K562 (cell line): ENCODE data around the gene FTH1. TPM values are rescaled to one million over a fixed set of nuclear protein-coding genes. Genes with fewer than 3 reads are reported as not detected.

Experiments used
- ATAC-seq: fragments of 200-7000 bp; cut with Tn5 transposase; 3 replicates; pipeline ENCODE4 v1.9.1; 2020; ENCODE audit warnings: moderate library complexity
- BruUV-seq: library from RNA; stranded (reverse); fragments of 400-500 nt; replicated peaks from 2 replicates; lab custom pipeline; 2021; lab: Mats Ljungman, UMichigan
- CTCF ChIA-PET: fragments of 300-600 bp; formaldehyde crosslinking; extraction: SDS; loops from one replicate; lab custom pipeline; 2021; ENCODE audit warnings: low intra/inter-chr PET ratio; lab: Yijun Ruan, JAX
- POLR2A ChIA-PET: fragments of 300-600, 350-650 bp; sonication (Branson Sonifier 250); formaldehyde crosslinking; extraction: SDS; loops from one replicate; lab custom pipeline; 2021; ENCODE audit warnings: antibody characterized with exemption, inconsistent platforms; lab: Yijun Ruan, JAX
- DNase-seq, 4 experiments: peaks; one replicate each; pipeline versions ENCODE4 v3.0.0 to v3.0.0-alpha.2; 2011 to 2018; ENCODE audit warnings: low spot score in 3 of 4, mixed read lengths in 3 of 4; ENCODE audit errors: extremely low read depth in 1 of 4
- FAIRE-seq: peaks from 2 replicates; lab custom pipeline; 2011; peaks lifted over from hg19 to GRCh38; lab: Jason Lieb, UNC
- H2AFZ ChIP-seq: 2 replicates; pipeline ENCODE4 v1.6.0; 2011; ENCODE audit warnings: low read depth, low read length, control low read depth, inconsistent platforms
- H3K27ac ChIP-seq: fragments of 200-600 bp; 3 replicates; pipeline ENCODE4 v1.8.0; 2011; ENCODE audit warnings: low read depth, mild to moderate bottlenecking, control low read depth, inconsistent platforms, low read length, moderate library complexity, mixed read lengths; ENCODE audit errors: extremely low read depth
- H3K27me3 ChIP-seq, 2 experiments: fragments of 300-600 bp in 1 of 2; 2 replicates in 1 of 2; 3 replicates in 1 of 2; pipeline versions ENCODE4 v1.6.0 to v1.8.0; 2011; ENCODE audit warnings: inconsistent platforms in 2 of 2, low read length in 2 of 2, mild to moderate bottlenecking in 1 of 2, mixed read lengths in 1 of 2, moderate library complexity in 1 of 2; ENCODE audit not compliant: control insufficient read depth in 2 of 2, insufficient read depth in 2 of 2
- H3K36me3 ChIP-seq: fragments of 300-600 bp; 3 replicates; pipeline ENCODE4 v1.8.0; 2011; ENCODE audit warnings: mild to moderate bottlenecking, low read length, inconsistent platforms; ENCODE audit not compliant: control insufficient read depth, insufficient read depth
- H3K4me1 ChIP-seq, 2 experiments: fragments of 200-600 bp in 1 of 2; replicated peaks in 1 of 2; 2 replicates in 1 of 2; 3 replicates in 1 of 2; pipeline versions ENCODE4 v1.5.1 to v1.8.0; 2011; ENCODE audit warnings: inconsistent platforms in 2 of 2, low read length in 2 of 2, mild to moderate bottlenecking in 1 of 2, mixed read lengths in 1 of 2, moderate library complexity in 1 of 2; ENCODE audit not compliant: control insufficient read depth in 2 of 2, insufficient read depth in 2 of 2
- H3K4me2 ChIP-seq: 2 replicates; pipeline ENCODE4 v1.6.1; 2011; ENCODE audit warnings: low read length, control low read depth, inconsistent platforms, mixed read lengths; ENCODE audit not compliant: insufficient read depth
- H3K4me3 ChIP-seq: fragments of 200-600 bp; sonication (generic), shearing (Covaris generic); 2 replicates; pipeline ENCODE4 v1.5.1; 2016; ENCODE audit warnings: control low read depth, inconsistent platforms
- H3K79me2 ChIP-seq: fragments of 200-600 bp; 3 replicates; pipeline ENCODE4 v1.8.0; 2011; ENCODE audit warnings: low read length, inconsistent platforms; ENCODE audit not compliant: control insufficient read depth, insufficient read depth
- H3K9ac ChIP-seq, 2 experiments: 2 replicates each; pipeline versions ENCODE4 v1.6.0 to v1.6.1; 2011; ENCODE audit warnings: low read depth in 2 of 2, low read length in 2 of 2, control low read depth in 1 of 2, inconsistent platforms in 1 of 2, mild to moderate bottlenecking in 1 of 2, mixed read lengths in 1 of 2; ENCODE audit not compliant: insufficient read depth in 1 of 2
- H3K9me1 ChIP-seq: one replicate; pipeline ENCODE4 v1.6.0; 2011; ENCODE audit warnings: inconsistent platforms, mild to moderate bottlenecking, low read length, moderate library complexity; ENCODE audit not compliant: control insufficient read depth, insufficient read depth
- H3K9me3 ChIP-seq: replicated peaks from 2 replicates; pipeline ENCODE4 v1.5.1; 2011; ENCODE audit warnings: low read depth, low read length, inconsistent platforms; ENCODE audit not compliant: control insufficient read depth, insufficient read depth
- H4K20me1 ChIP-seq: replicated peaks from 2 replicates; pipeline ENCODE4 v1.6.1; 2011; ENCODE audit warnings: low read length, inconsistent platforms, mixed read lengths; ENCODE audit not compliant: control insufficient read depth, insufficient read depth
- ATF3 ChIP-seq, 2 experiments: fragments of 450-650 bp in 1 of 2; sonication (generic) in 1 of 2; formaldehyde crosslinking in 1 of 2; IDR thresholded peaks in 1 of 2; conservative IDR thresholded peaks in 1 of 2; 2 replicates each; pipeline versions ENCODE4 v1.6.1 to v1.8.1; 2016 to 2023; ENCODE audit warnings: mild to moderate bottlenecking in 2 of 2, moderate library complexity in 2 of 2, inconsistent platforms in 1 of 2, missing genetic modification reagents in 1 of 2
- CBFA2T3 ChIP-seq: fragments of 450-650 bp; IDR thresholded peaks from 2 replicates; pipeline ENCODE4 v1.6.1; 2017
- GMEB1 ChIP-seq: fragments of 250-450 bp; sonication (Bioruptor Pico); IDR thresholded peaks from 2 replicates; pipeline ENCODE4 v1.4.0; 2020; ENCODE audit warnings: mild to moderate bottlenecking
- HNRNPH1 ChIP-seq: fragments of 200-400 bp; formaldehyde crosslinking; optimal IDR thresholded peaks from 2 replicates; pipeline ENCODE3; 2017; ENCODE audit warnings: low read depth, mild to moderate bottlenecking, low read length, moderate library complexity
- KDM4B ChIP-seq, 2 experiments: fragments of 450-650 bp in 1 of 2; sonication (generic) in 1 of 2; IDR thresholded peaks; 2 replicates each; pipeline ENCODE4 v1.6.1; 2016 to 2017; ENCODE audit warnings: borderline replicate concordance in 2 of 2, antibody characterized with exemption in 1 of 2, low read depth in 1 of 2, mild to moderate bottlenecking in 1 of 2
- NFIC ChIP-seq: fragments of 450-650 bp; IDR thresholded peaks from 2 replicates; pipeline ENCODE4 v1.6.1; 2017; ENCODE audit warnings: mild to moderate bottlenecking, inconsistent platforms
- ZZZ3 ChIP-seq: fragments of 450-650 bp; IDR thresholded peaks from 2 replicates; pipeline ENCODE4 v1.6.1; 2016; ENCODE audit warnings: antibody characterized with exemption, mild to moderate bottlenecking, moderate library complexity
- WGBS: fragments of 100-300 bp; shearing (Covaris generic); methylation state at CpG from one replicate; pipeline ENCODE4 v1.1.6; 2016; ENCODE audit warnings: low coverage, mixed read lengths; ENCODE audit not compliant: insufficient coverage; ENCODE audit errors: missing lambda C conversion rate; 5-methylcytosine and 5-hydroxymethylcytosine counted together
- in situ Hi-C: fragments of 300-500 bp; cut with MboI; formaldehyde crosslinking; loops from 4 replicates; pipeline ENCODE4 v1.15.0; 2018; ENCODE audit warnings: inconsistent platforms, mixed read lengths
- intact Hi-C: fragments of 100-400 bp; cut with micrococcal nuclease; formaldehyde crosslinking; loops from 2 replicates; pipeline ENCODE4 v1.14.2; 2022
- polyA plus RNA-seq, 8 experiments: library from polyadenylated mRNA; depleted of rRNA in 4 of 8; stranded (reverse) in 5 of 8; unstranded in 3 of 8; fragments of >200 nt; fragmentation: Nextera tagmentation in 2 of 8; fragmentation: Illumina TruSeq in 1 of 8; extraction: Ambion mirVana in 2 of 8; extraction: Trizol in 1 of 8; gene quantifications; 2 replicates each; pipeline versions ENCODE4 v1.2.1 to v1.2.3, GENCODE V29; 2011 to 2014; ENCODE audit warnings: inconsistent platforms in 1 of 8, missing spikeins in 1 of 8
- total RNA-seq, 7 experiments: library from RNA; depleted of rRNA in 6 of 7; stranded (reverse); fragments of >200 nt in 6 of 7; fragmentation: Illumina TruSeq in 2 of 7; extraction: Trizol in 2 of 7; gene quantifications; 2 replicates each; pipeline versions ENCODE4 v1.2.1 to v1.2.3, GENCODE V29; 2011 to 2021; ENCODE audit warnings: low replicate concordance in 1 of 7
- TF ChIP-seq, protein P1 (sequence below), 2 experiments: fragments of 450-650 bp in 1 of 2; IDR thresholded peaks; 2 replicates each; pipeline ENCODE4 v1.6.1; 2011 to 2017; ENCODE audit warnings: low read depth in 2 of 2, antibody characterized with exemption in 1 of 2, borderline replicate concordance in 1 of 2, low read length in 1 of 2, mild to moderate bottlenecking in 1 of 2, mixed read lengths in 1 of 2; ENCODE audit not compliant: control insufficient read depth in 1 of 2

Gene FTH1
- total and polyA plus RNA-seq, 9 of the 15 experiments (the other 6 are each of a cell fraction or from before 2014, with no cell fraction given), result 370 to 3,146 (median 802) TPM

GRCh38 chr11:62001450-62002191 is 34.2 kb upstream of the FTH1 start:
- no peaks in the 10 kb centered on the region for H3K27me3 ChIP-seq
- TF ChIP-seq NFIC (peak; percentile 79), GMEB1 (CRISPR knock-in tag) (no peak), CBFA2T3 (0 out of 2 replicates have a peak, but pooled peaks have one; percentile 3), HNRNPH1 (no peak), KDM4B (IDR thresholded peaks at IDR 0.05; ENCODE audit: borderline replicate concordance in 2 of 2, low read depth in 1 of 2) (no peak), ZZZ3 (no peak), ATF3 (IDR thresholded peaks at IDR 0.05) (peak; percentile 42; the same call in 1 of the 2 replicates), ATF3 (CRISPR knock-in tag; conservative IDR thresholded peaks at IDR 0.05) (no peak)
- TF ChIP-seq, protein P1, sequence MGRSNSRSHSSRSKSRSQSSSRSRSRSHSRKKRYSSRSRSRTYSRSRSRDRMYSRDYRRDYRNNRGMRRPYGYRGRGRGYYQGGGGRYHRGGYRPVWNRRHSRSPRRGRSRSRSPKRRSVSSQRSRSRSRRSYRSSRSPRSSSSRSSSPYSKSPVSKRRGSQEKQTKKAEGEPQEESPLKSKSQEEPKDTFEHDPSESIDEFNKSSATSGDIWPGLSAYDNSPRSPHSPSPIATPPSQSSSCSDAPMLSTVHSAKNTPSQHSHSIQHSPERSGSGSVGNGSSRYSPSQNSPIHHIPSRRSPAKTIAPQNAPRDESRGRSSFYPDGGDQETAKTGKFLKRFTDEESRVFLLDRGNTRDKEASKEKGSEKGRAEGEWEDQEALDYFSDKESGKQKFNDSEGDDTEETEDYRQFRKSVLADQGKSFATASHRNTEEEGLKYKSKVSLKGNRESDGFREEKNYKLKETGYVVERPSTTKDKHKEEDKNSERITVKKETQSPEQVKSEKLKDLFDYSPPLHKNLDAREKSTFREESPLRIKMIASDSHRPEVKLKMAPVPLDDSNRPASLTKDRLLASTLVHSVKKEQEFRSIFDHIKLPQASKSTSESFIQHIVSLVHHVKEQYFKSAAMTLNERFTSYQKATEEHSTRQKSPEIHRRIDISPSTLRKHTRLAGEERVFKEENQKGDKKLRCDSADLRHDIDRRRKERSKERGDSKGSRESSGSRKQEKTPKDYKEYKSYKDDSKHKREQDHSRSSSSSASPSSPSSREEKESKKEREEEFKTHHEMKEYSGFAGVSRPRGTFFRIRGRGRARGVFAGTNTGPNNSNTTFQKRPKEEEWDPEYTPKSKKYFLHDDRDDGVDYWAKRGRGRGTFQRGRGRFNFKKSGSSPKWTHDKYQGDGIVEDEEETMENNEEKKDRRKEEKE (IDR thresholded peaks at IDR 0.05; ENCODE audit: borderline replicate concordance in 1 of 2, control insufficient read depth in 1 of 2, low read depth in 2 of 2, low read length in 1 of 2), result no peak
- peak overlapping the region; percentile 26; the same call in 1 of the 2 replicates for H2AFZ ChIP-seq
- BruUV-seq, result no TSS peak
- H3K9ac ChIP-seq, result peak overlapping the region in 1 of 2 experiments; percentile 41; a peak in 2 of 4 replicates
- H3K4me1 ChIP-seq, result peaks cover 17 to 22% of the 10 kb centered on the region in 2 experiments
- no peak overlapping the region for H3K4me3 ChIP-seq
- H4K20me1 ChIP-seq, result no peaks in the 10 kb centered on the region
- CTCF ChIA-PET, result no interaction called here
- peaks cover 5% of the 10 kb centered on the region for H3K9me3 ChIP-seq
- DNase-seq (peak in 1 of 4 experiments; percentile 46), ATAC-seq (peak; percentile 82), FAIRE-seq (peak; percentile 65)
- H3K27ac ChIP-seq, result no peak overlapping the region
- 35% methylated on average over 11 of the region's 12 CpGs for WGBS
- H3K36me3 ChIP-seq, result no peaks in the 10 kb centered on the region
- POLR2A ChIA-PET, result interaction anchor here (1.5 kb wide), 1 partner anchor 35 kb away, joined by 5 read pairs; no protein-coding TSS in a partner anchor
- intact Hi-C loops (no loop called here), in situ Hi-C loops (no loop called here)
- peak overlapping the region; percentile 6; the same call in 1 of the 2 replicates for H3K4me2 ChIP-seq
- H3K79me2 ChIP-seq, result no peaks in the 10 kb centered on the region
- no peaks in the 10 kb centered on the region for H3K9me1 ChIP-seq
